Neural cell (in vitro differentiated cells): Measurements from ENCODE around the gene COL4A2. TPM values are rescaled to one million over a fixed set of nuclear protein-coding genes. Genes with fewer than 3 reads are reported as not detected.

Experiments
- H2AFZ ChIP-seq: fragments of 200-600, 300-800 bp; sonication (generic), shearing (Covaris generic); 2 replicates; pipeline ENCODE4 v1.6.0; 2014; ENCODE audit warnings: low read depth, mild to moderate bottlenecking, antibody characterized with exemption, low read length, moderate library complexity
- H3F3A ChIP-seq: fragments of 200-600 bp; shearing (Covaris generic); 2 replicates; pipeline ENCODE4 v1.6.1; 2016; ENCODE audit warnings: mild to moderate bottlenecking, moderate library complexity, mixed read lengths, antibody characterized with exemption, low read length; ENCODE audit not compliant: insufficient read depth, poor library complexity, severe bottlenecking
- H3K27ac ChIP-seq: fragments of 200-600, 300-800 bp; sonication (generic), shearing (Covaris generic); 2 replicates; pipeline ENCODE4 v1.5.1; 2014; ENCODE audit warnings: mild to moderate bottlenecking, low read length, moderate library complexity
- H3K27me3 ChIP-seq: fragments of 300-800, 200-600 bp; sonication (generic), shearing (Covaris generic); 2 replicates; pipeline ENCODE4 v1.6.0; 2014; ENCODE audit warnings: mild to moderate bottlenecking, low read depth, low read length, moderate library complexity; ENCODE audit not compliant: insufficient read depth
- H3K36me3 ChIP-seq: fragments of 300-800, 200-600 bp; sonication (generic), shearing (Covaris generic); 2 replicates; pipeline ENCODE4 v1.5.1; 2014; ENCODE audit warnings: mild to moderate bottlenecking, antibody characterized with exemption, low read length, moderate library complexity; ENCODE audit not compliant: insufficient read depth
- H3K4me2 ChIP-seq: fragments of 300-800, 200-600 bp; sonication (generic), shearing (Covaris generic); 2 replicates; pipeline ENCODE4 v1.6.0; 2014; ENCODE audit warnings: mild to moderate bottlenecking, low read length
- H3K4me3 ChIP-seq: fragments of 300-800, 200-600 bp; sonication (generic), shearing (Covaris generic); 2 replicates; pipeline ENCODE4 v1.5.1; 2014; ENCODE audit warnings: mild to moderate bottlenecking, low read length, moderate library complexity
- H3K79me2 ChIP-seq: fragments of 200-600 bp; shearing (Covaris generic); replicated peaks from 2 replicates; pipeline ENCODE4 v1.6.0; 2014; ENCODE audit warnings: mild to moderate bottlenecking, low read length, moderate library complexity; ENCODE audit not compliant: insufficient read depth
- H3K9ac ChIP-seq: fragments of 300-800, 200-600 bp; sonication (generic), shearing (Covaris generic); 2 replicates; pipeline ENCODE4 v1.6.1; 2016; ENCODE audit warnings: mild to moderate bottlenecking, low read length, mixed read lengths
- H3K9me2 ChIP-seq: fragments of 200-600 bp; shearing (Covaris generic); 2 replicates; pipeline ENCODE4 v1.6.1; 2016; ENCODE audit warnings: mild to moderate bottlenecking, low read length, mixed read lengths; ENCODE audit not compliant: insufficient read depth
- H3K9me3 ChIP-seq: fragments of 200-600, 300-800 bp; sonication (generic), shearing (Covaris generic); 2 replicates; pipeline ENCODE4 v1.6.1; 2016; ENCODE audit warnings: mild to moderate bottlenecking, mixed run types, low read length, moderate library complexity, mixed read lengths
- H4K20me1 ChIP-seq: fragments of 200-600 bp; shearing (Covaris generic); 2 replicates; pipeline ENCODE4 v1.6.1; 2016; ENCODE audit warnings: mild to moderate bottlenecking, mixed run types; ENCODE audit not compliant: insufficient read depth
- CTCF ChIP-seq: fragments of 450-650 bp; IDR thresholded peaks from 2 replicates; pipeline ENCODE4 v1.5.1; 2014; ENCODE audit warnings: antibody characterized with exemption, mild to moderate bottlenecking, moderate library complexity; ENCODE audit not compliant: poor library complexity, severe bottlenecking
- EP300 ChIP-seq: fragments of 450-650 bp; conservative IDR thresholded peaks from 2 replicates; pipeline ENCODE4 v1.6.1; 2014; ENCODE audit warnings: antibody characterized with exemption, mild to moderate bottlenecking, moderate library complexity; ENCODE audit not compliant: poor library complexity, severe bottlenecking
- EZH2 ChIP-seq: fragments of 200-600, 300-800 bp; shearing (Covaris generic), sonication (generic); IDR thresholded peaks from 2 replicates; pipeline ENCODE4 v1.6.1; 2014; ENCODE audit warnings: antibody characterized with exemption, low read length, borderline replicate concordance, mild to moderate bottlenecking; ENCODE audit not compliant: insufficient read depth, poor library complexity, severe bottlenecking
- MXI1 ChIP-seq: fragments of 450-650 bp; conservative IDR thresholded peaks from 2 replicates; pipeline ENCODE4 v1.6.1; 2014; ENCODE audit warnings: antibody characterized with exemption, mild to moderate bottlenecking; ENCODE audit not compliant: poor library complexity, severe bottlenecking
- POLR2AphosphoS5 ChIP-seq: IDR thresholded peaks from 2 replicates; pipeline ENCODE4 v1.6.1; 2012
- RAD21 ChIP-seq: fragments of 450-650 bp; conservative IDR thresholded peaks from 2 replicates; pipeline ENCODE4 v1.6.1; 2014; ENCODE audit warnings: antibody characterized with exemption, mild to moderate bottlenecking, moderate library complexity
- SMC3 ChIP-seq: fragments of 450-650 bp; conservative IDR thresholded peaks from 2 replicates; pipeline ENCODE4 v1.6.1; 2014; ENCODE audit warnings: antibody characterized with exemption, mild to moderate bottlenecking, moderate library complexity; ENCODE audit not compliant: poor library complexity
- TAF1 ChIP-seq: IDR thresholded peaks from 2 replicates; pipeline ENCODE4 v1.6.1; 2012; ENCODE audit warnings: low read depth
- polyA plus RNA-seq: library from polyadenylated mRNA; depleted of rRNA; stranded (reverse); fragments of >200 nt; gene quantifications from 2 replicates; pipeline ENCODE4 v1.2.3, GENCODE V29; 2014
- TF ChIP-seq, protein P1 (sequence below): IDR thresholded peaks from 2 replicates; pipeline ENCODE4 v1.6.1; 2012; ENCODE audit warnings: borderline replicate concordance

The COL4A2 gene
- polyA plus RNA-seq, 1 donor from 2014 or later = 30.8 TPM

DNA sequence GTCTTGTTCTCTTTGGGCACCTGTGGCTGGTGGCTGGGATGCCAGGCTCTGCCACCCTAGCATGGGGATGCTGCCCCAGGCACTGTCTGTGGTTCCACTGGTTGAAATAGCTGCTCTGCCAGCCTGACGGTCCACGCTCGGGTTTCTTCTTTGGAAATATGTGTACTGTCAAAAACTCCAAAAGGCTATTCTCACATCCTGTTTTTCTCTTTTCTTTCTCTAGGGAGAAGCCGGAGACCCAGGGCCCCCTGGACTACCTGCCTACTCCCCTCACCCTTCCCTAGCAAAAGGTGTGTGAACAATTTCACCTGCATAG, 139.4 kb downstream of the COL4A2 start:
- no peak overlapping the region for H3K9ac ChIP-seq
- no peak overlapping the region for H3K4me3 ChIP-seq
- H3K9me3 ChIP-seq = no peaks in the 10 kb centered on the region
- no peak for TF ChIP-seq POLR2AphosphoS5
- TF ChIP-seq EP300 = no peak
- TF ChIP-seq, protein P1, sequence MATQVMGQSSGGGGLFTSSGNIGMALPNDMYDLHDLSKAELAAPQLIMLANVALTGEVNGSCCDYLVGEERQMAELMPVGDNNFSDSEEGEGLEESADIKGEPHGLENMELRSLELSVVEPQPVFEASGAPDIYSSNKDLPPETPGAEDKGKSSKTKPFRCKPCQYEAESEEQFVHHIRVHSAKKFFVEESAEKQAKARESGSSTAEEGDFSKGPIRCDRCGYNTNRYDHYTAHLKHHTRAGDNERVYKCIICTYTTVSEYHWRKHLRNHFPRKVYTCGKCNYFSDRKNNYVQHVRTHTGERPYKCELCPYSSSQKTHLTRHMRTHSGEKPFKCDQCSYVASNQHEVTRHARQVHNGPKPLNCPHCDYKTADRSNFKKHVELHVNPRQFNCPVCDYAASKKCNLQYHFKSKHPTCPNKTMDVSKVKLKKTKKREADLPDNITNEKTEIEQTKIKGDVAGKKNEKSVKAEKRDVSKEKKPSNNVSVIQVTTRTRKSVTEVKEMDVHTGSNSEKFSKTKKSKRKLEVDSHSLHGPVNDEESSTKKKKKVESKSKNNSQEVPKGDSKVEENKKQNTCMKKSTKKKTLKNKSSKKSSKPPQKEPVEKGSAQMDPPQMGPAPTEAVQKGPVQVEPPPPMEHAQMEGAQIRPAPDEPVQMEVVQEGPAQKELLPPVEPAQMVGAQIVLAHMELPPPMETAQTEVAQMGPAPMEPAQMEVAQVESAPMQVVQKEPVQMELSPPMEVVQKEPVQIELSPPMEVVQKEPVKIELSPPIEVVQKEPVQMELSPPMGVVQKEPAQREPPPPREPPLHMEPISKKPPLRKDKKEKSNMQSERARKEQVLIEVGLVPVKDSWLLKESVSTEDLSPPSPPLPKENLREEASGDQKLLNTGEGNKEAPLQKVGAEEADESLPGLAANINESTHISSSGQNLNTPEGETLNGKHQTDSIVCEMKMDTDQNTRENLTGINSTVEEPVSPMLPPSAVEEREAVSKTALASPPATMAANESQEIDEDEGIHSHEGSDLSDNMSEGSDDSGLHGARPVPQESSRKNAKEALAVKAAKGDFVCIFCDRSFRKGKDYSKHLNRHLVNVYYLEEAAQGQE = no peak
- TF ChIP-seq RAD21 = no peak
- TF ChIP-seq MXI1 = no peak
- TF ChIP-seq TAF1 = no peak
- TF ChIP-seq CTCF = no peak
- no peak for TF ChIP-seq EZH2
- no peak for TF ChIP-seq SMC3
- no peaks in the 10 kb centered on the region for H3K36me3 ChIP-seq
- no peaks in the 10 kb centered on the region for H4K20me1 ChIP-seq
- H3K4me2 ChIP-seq = no peak overlapping the region
- H2AFZ ChIP-seq = no peak overlapping the region
- no peaks in the 10 kb centered on the region for H3K27me3 ChIP-seq
- no peaks in the 10 kb centered on the region for H3K9me2 ChIP-seq
- no peak overlapping the region for H3K27ac ChIP-seq
- no peaks in the 10 kb centered on the region for H3K79me2 ChIP-seq
- H3F3A ChIP-seq = no peaks in the 10 kb centered on the region

DNA sequence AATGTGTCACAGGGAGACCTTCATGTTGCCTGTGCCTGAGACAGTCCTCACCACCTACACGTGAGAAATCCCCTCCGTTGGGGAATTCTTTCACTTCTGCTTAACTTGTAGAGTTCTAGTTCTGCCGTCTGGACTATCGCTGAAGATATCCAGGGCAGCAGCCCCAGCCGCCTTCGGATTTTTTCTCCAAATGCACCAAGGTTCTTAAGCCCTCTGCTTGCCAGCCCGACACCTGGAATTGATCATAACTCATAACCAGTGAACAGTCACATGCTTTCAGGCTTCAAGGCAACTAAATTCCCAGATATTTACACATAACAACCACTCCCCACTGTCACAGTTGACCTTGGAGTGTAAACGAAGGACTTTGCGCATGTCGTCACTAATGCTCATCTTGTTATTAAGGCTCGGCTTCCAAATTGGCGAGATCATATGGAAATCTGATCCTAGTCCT, 140.0 kb downstream of the COL4A2 start:
- Histone ChIP-seq H3F3A (no peaks in the 10 kb centered on the region), H3K9me2 (no peaks in the 10 kb centered on the region), H3K36me3 (no peaks in the 10 kb centered on the region), H3K9ac (no peak overlapping the region), H3K4me3 (no peak overlapping the region), H3K79me2 (no peaks in the 10 kb centered on the region), H4K20me1 (no peaks in the 10 kb centered on the region), H3K9me3 (no peaks in the 10 kb centered on the region), H2AFZ (no peak overlapping the region), H3K27ac (no peak overlapping the region), H3K4me2 (no peak overlapping the region), H3K27me3 (no peaks in the 10 kb centered on the region)
- no peak for TF ChIP-seq EP300

- TF ChIP-seq POLR2AphosphoS5 = no peak
- TF ChIP-seq CTCF = no peak
- TF ChIP-seq SMC3 = no peak
- TF ChIP-seq, protein P1 = no peak
- TF ChIP-seq EP300 = no peak
- TF ChIP-seq RAD21 = no peak
- TF ChIP-seq TAF1 = no peak
- TF ChIP-seq EZH2 = no peak
- no peak for TF ChIP-seq MXI1
- Histone ChIP-seq H3K79me2 (no peaks in the 10 kb centered on the region), H3K9ac (no peak overlapping the region), H2AFZ (no peak overlapping the region), H3K27ac (no peak overlapping the region), H3K9me3 (no peaks in the 10 kb centered on the region), H4K20me1 (no peaks in the 10 kb centered on the region), H3K36me3 (no peaks in the 10 kb centered on the region), H3F3A (no peaks in the 10 kb centered on the region), H3K27me3 (no peaks in the 10 kb centered on the region), H3K9me2 (no peaks in the 10 kb centered on the region), H3K4me2 (no peak overlapping the region), H3K4me3 (no peak overlapping the region)
These were observed 140.7 kb downstream of the COL4A2 start for GRCh38 chr13:110447801-110448200.
